ENCODE data around the gene CHD5.

- TF ChIP-seq CTCF (conservative IDR thresholded peaks at IDR 0.05; ENCODE audit: low read length) (no peak), EZH2phosphoT487 (IDR thresholded peaks at IDR 0.05; ENCODE audit: borderline replicate concordance) (no peak)
These were observed 51.6 kb downstream of the CHD5 start for GRCh38 chr1:6128276-6129081.

Data from Loucy (cell line).